ENCODE results near the gene ABLIM2.

- TF ChIP-seq CTCF (conservative IDR thresholded peaks at IDR 0.05) = no peak
- no peak for TF ChIP-seq ZFX (IDR thresholded peaks at IDR 0.05)
These were observed 27.4 kb downstream of the ABLIM2 start for GRCh38 chr4:8131210-8131609.

Data from C4-2B (cell line).